ENCODE measurements around the gene OR51B4.
"Not testable (repeated sequence)": the region's sequence is repeated elsewhere in the genome, so short reads cannot be mapped to it uniquely, and the experiment has no call there.

OR51B4 gene, protein sequence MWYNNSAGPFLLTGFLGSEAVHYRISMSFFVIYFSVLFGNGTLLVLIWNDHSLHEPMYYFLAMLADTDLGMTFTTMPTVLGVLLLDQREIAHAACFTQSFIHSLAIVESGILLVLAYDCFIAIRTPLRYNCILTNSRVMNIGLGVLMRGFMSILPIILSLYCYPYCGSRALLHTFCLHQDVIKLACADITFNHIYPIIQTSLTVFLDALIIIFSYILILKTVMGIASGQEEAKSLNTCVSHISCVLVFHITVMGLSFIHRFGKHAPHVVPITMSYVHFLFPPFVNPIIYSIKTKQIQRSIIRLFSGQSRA

DNA sequence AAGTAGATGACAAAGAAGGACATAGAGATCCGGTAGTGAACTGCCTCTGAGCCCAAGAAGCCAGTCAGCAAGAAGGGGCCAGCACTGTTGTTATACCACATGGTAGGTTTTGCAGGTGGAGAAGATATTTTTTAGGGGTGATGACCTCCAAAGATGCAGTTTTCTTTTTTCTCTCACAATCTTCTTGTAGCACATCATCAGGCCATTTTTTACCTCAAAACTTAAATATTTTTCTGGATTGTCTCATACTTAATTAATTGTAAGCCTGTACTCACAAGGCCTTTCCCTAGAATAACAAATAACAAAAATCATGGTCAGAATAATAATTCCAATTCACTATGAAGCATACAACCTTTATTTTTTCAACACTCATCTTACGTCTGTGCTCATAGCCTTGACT lies at the start of gene OR51B4:
Gene OR51B4, minus strand, starts transcription at position 101 of the 400 bp plus-strand sequence. Its CDS starts 0 bp downstream, at position 101.
- FAIRE-seq (no peak), DNase-seq (ENCODE audit: low spot score) (no peak)

DNA sequence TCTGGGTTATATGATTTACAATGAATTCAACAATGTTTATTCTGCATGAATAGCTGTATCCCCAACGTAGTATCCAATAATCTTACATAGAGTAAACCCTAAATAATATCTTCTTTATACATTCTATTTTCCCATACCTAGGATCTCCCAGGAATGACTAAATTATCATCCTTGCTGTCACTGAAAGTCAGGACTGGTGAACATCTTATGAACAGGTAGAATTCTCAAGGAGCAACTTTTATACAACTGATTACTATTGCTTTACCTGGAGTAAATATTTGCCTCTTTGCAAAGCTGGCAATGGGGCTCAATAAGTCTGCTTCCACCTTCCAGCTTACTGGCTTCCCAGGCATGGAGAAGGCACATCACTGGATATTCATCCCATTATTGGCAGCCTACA lies 49.5 kb upstream of the OR51B4 start, which contains the start of gene OR51B6:
Gene OR51B6, plus strand, starts transcription at position 301 of the 400 bp plus-strand sequence. Its CDS starts 0 bp downstream, at position 301.
- no peak for DNase-seq (ENCODE audit: low spot score)
- FAIRE-seq, result no peak

- FAIRE-seq, result no peak
- DNase-seq (ENCODE audit: low spot score), result no peak
These were observed 47.8 kb upstream of the OR51B4 start for GRCh38 chr11:5349550-5349949.

DNA sequence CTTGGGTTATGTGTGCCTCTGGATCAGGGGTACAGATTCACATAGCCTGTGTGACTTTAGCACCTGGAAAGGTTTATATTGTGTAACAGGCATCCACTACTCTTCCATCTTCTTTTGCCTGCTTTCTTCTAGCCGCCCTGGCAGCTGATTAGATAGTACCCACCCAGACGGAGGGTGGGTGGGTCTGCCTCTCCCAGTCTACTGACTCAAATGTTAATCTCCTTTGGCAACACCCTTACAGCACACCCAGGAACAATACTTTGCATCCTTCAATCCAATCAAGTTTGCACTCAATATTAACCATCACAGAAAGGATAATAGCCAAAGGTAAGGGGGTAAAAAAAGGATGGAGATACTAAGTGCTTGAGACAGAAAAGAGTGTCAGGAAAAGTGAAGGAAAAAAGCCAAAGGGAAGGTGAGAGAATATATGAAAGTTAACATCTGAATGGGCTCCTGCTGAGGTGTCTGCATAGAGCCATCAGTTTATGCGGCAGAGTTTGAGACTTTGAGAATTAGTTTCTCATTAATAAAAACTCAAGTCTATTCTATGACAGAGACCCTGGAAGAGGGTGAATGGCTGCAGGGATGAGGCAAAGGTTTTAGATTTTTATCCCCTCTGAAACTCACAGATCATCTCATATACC lies 46.9 kb upstream of the OR51B4 start:
- FAIRE-seq (no peak), DNase-seq (ENCODE audit: low spot score) (no peak)

GRCh38 chr11:5345831-5346230 lies 44.1 kb upstream of the OR51B4 start:
- DNase-seq (ENCODE audit: low spot score) (no peak), FAIRE-seq (no peak)

DNA sequence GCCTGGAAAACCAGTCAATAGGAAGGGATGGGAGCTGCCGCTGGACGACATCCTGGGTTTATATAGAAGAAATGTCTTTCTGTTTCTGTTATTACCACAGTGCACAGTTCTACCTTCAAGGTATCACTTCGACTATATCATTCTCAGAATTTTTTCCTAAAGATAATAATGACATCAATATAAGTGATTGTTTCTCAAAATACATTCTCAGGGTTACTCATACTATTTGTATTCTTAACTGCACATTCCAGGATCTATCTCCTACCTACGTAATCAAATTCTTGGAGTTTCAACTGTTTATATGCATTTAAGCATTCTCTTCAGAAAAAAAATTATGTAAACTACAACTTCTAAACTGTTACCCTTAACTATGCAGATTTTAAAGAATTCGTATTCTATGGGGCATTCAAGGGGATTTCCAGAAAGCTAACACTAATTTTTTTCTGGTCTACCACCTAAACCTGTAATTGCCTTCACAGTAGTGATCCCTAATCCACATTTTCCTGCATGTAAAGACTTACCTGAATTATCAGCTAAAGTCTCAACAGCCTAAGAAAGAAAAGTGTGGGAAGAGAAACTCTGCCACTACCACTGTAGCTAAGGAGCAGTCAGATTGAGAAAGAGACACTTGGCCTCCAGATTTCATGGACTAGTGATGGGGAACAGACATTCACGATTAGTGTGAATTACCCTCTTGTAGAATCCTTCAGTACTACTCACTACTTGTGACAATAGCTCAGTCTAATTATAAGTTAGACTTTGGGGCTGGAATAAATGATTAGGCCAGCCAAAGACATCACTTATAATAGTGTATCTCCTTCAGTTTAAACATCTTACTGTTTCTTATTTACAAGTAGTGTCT lies 42.0 kb upstream of the OR51B4 start, which contains the start of gene OR51B5:
Gene OR51B5, minus strand, starts transcription at position 51 of the 862 bp plus-strand sequence. Its CDS starts 0 bp downstream, at position 51.
- DNase-seq (ENCODE audit: low spot score) (no peak), FAIRE-seq (no peak)

- DNase-seq (ENCODE audit: low spot score) (no peak), FAIRE-seq (no peak)
These were observed 38.1 kb upstream of the OR51B4 start for GRCh38 chr11:5339771-5340322.

DNA sequence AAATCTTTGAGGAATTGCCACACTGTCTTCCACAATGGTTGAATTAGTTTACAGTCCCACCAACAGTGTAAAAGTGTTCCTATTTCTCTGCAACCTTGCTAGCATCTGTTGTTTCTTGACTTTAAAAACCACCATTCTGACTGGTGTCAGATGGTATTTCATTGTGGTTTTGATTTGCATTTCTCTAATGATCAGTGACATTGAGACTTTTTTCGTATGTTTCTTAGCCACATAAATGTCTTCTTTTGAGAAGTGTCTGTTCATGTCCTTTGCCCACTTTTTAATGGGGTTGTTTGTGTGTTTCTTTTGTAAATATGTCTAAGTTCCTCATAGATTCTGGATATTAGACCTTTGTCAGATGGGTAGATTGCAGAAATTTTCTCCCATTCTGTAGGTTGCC lies 35.5 kb upstream of the OR51B4 start:
- FAIRE-seq; DNase-seq (ENCODE audit: low spot score): not testable (repeated sequence)

GRCh38 chr11:5336331-5336730 lies 34.6 kb upstream of the OR51B4 start:
- DNase-seq (ENCODE audit: low spot score) (no peak), FAIRE-seq (no peak)

- FAIRE-seq, result no peak
- DNase-seq (ENCODE audit: low spot score), result no peak
These were observed 33.4 kb upstream of the OR51B4 start for GRCh38 chr11:5335170-5335569.

- no peak for FAIRE-seq
- DNase-seq (ENCODE audit: low spot score), result no peak
These were observed 22.5 kb upstream of the OR51B4 start, which contains the start of gene OR51B2 for GRCh38 chr11:5324197-5324596. TSS of gene OR51B2 (minus strand) at chr11:5324297. CDS start at chr11:5324297, 0 bp downstream.

GRCh38 chr11:5317292-5317691 lies 15.5 kb upstream of the OR51B4 start:
- FAIRE-seq (no peak), DNase-seq (ENCODE audit: low spot score) (no peak)

- FAIRE-seq; DNase-seq (ENCODE audit: low spot score): not testable (repeated sequence)
These were observed 11.7 kb upstream of the OR51B4 start for GRCh38 chr11:5313326-5314023.

DNA sequence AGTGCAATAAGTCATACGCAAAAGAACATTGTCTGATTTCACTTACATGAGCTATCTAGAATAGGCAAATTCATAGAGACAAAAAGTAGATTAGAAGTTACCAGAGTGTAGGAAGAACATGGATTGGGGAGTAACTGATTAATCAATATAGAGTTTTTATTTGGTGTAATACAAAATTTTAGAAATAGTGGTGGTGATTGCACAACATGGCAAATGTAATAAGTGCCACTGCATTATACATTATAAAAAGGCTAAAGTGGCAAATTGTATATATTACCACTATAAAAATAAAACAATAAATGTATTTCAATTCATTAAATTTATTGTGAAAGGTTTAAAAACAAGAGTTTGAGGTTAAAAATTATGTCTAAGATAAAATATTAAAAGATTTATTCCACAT lies 8.7 kb upstream of the OR51B4 start:
- FAIRE-seq (no peak), DNase-seq (ENCODE audit: low spot score) (no peak)

DNA sequence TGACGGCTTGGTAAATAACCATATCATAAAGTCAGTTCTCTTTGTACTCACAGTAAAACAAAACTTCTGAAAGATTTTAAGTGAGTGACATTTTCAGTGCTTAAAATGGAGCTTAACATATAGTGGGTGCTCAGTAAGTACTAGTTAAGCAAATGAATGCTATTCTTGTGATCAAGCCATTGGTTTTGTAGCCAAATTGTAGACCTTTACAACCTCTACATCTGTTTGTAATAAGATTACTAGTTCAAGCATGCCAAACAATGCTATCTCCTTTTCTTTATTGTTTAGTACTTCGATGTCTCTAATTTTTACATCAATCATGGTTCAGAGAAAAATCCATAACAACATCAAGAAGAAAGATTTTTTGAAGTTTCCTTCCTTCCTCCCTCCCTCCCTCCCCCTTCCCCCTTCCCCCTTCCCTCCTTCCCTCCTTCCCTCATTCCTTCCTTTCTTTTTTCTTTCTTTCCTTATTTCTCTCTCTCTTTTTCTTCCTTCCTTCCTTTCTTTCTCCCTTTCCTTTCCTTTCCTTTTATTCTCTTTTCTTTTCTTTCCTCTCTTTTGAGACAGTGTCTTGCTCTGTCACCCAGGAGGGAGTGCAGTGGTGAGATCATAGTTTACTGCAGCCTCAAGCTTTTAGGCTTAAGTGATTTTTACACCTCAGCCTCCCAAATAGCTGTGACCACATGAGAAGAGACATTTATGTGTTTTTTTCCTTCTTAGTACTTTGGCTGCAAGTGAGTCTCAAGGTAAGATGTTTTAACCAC lies 5.7 kb upstream of the OR51B4 start:
- DNase-seq (ENCODE audit: low spot score) (no peak), FAIRE-seq (no peak)

GRCh38 chr11:5304046-5304445 lies 2.3 kb upstream of the OR51B4 start:
- FAIRE-seq, result no peak
- DNase-seq (ENCODE audit: low spot score), result no peak

GRCh38 chr11:5303626-5304025 lies 1.9 kb upstream of the OR51B4 start:
- DNase-seq (ENCODE audit: low spot score), result no peak

DNA sequence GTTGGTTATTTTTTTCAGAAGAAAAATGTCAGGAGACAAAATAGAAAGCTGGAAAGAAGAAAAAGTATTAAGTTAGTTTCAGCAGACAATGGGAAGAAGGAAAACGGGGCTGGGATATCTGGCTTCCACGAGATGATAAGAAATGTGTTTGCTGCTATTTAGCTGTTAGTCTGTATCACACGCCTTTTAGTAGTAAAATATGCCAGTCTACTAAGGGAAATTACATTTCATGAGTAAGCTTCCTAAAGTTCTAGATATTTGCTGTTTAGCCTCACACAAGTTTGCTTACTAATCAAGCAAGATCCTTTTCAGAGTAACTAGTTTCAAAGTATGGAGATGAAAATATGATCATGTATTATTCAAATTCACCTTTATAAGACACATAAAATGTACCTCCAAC lies 1.5 kb downstream of the OR51B4 start:
- FAIRE-seq (no peak), DNase-seq (ENCODE audit: low spot score) (no peak)

More at GRCh38 chr11:5303626-5304025, 1.9 kb upstream of the OR51B4 start:
- FAIRE-seq, result no peak

- DNase-seq (ENCODE audit: low spot score) (no peak), FAIRE-seq (no peak)
These were observed 3.3 kb downstream of the OR51B4 start for GRCh38 chr11:5298451-5298850.

Data from RCC 7860 (cell line).